H9 (cell line): ENCODE measurements around the gene GPBAR1. TPM values are rescaled to one million over a fixed set of nuclear protein-coding genes. Genes with fewer than 3 reads are reported as not detected.
A peak's percentile ranks its signal among the peaks of the same experiment; 100 is the strongest.

Source experiments
- DNase-seq: peaks from one replicate; pipeline ENCODE4 v3.0.0-alpha.2; 2017
- H2AFZ ChIP-seq: one replicate; pipeline ENCODE4 v1.6.1; 2013; ENCODE audit warnings: mild to moderate bottlenecking, low read length, control low read depth, moderate library complexity
- H2AK5ac ChIP-seq: 2 replicates; pipeline ENCODE4 v1.6.1; 2013; ENCODE audit warnings: low read length, control low read depth, mixed read lengths; ENCODE audit not compliant: insufficient read length
- H2BK120ac ChIP-seq: one replicate; pipeline ENCODE4 v1.6.1; 2013; ENCODE audit warnings: low read depth, mild to moderate bottlenecking, low read length, control low read depth, inconsistent platforms; ENCODE audit not compliant: poor library complexity, severe bottlenecking
- H2BK12ac ChIP-seq: 2 replicates; pipeline ENCODE4 v1.6.1; 2013; ENCODE audit warnings: low read length, control low read depth, mixed read lengths, low read depth; ENCODE audit not compliant: insufficient read length
- H2BK15ac ChIP-seq: 2 replicates; pipeline ENCODE4 v1.6.1; 2013; ENCODE audit warnings: low read depth, low read length, control low read depth
- H2BK20ac ChIP-seq: one replicate; pipeline ENCODE4 v1.6.1; 2013; ENCODE audit warnings: low read depth, mild to moderate bottlenecking, low read length, control low read depth, inconsistent platforms; ENCODE audit not compliant: poor library complexity, severe bottlenecking
- H2BK5ac ChIP-seq: 2 replicates; pipeline ENCODE4 v1.6.1; 2013; ENCODE audit warnings: low read length, control low read depth, mixed read lengths; ENCODE audit not compliant: insufficient read length
- H3K14ac ChIP-seq: 2 replicates; pipeline ENCODE4 v1.6.1; 2013; ENCODE audit warnings: low read length, control low read depth; ENCODE audit not compliant: insufficient read depth
- H3K18ac ChIP-seq: 2 replicates; pipeline ENCODE4 v1.6.1; 2013; ENCODE audit warnings: low read depth, mild to moderate bottlenecking, mixed read lengths, low read length, control low read depth; ENCODE audit not compliant: insufficient read length
- H3K23ac ChIP-seq: 2 replicates; pipeline ENCODE4 v1.6.1; 2013; ENCODE audit warnings: low read length, control low read depth, mixed read lengths, low read depth; ENCODE audit not compliant: insufficient read length
- H3K23me2 ChIP-seq: 2 replicates; pipeline ENCODE4 v1.6.1; 2013; ENCODE audit warnings: low read depth, mild to moderate bottlenecking, mixed read lengths, low read length, control low read depth; ENCODE audit not compliant: insufficient read length, poor library complexity, severe bottlenecking
- H3K27ac ChIP-seq: 2 replicates; pipeline ENCODE4 v1.5.1; 2013; ENCODE audit warnings: low read length, control low read depth, mixed read lengths, low read depth; ENCODE audit not compliant: insufficient read length
- H3K27me3 ChIP-seq: 2 replicates; pipeline ENCODE4 v1.6.1; 2013; ENCODE audit warnings: low read length, control low read depth, inconsistent platforms; ENCODE audit not compliant: insufficient read depth
- H3K4ac ChIP-seq: 2 replicates; pipeline ENCODE4 v1.6.1; 2013; ENCODE audit warnings: low read depth, mild to moderate bottlenecking, control low read depth, inconsistent platforms, low read length, moderate library complexity
- H3K4me1 ChIP-seq: 2 replicates; pipeline ENCODE4 v1.6.1; 2013; ENCODE audit warnings: low read length, control low read depth, inconsistent platforms; ENCODE audit not compliant: insufficient read depth
- H3K4me2 ChIP-seq: 2 replicates; pipeline ENCODE4 v1.6.1; 2013; ENCODE audit warnings: low read length, control low read depth, mixed read lengths; ENCODE audit not compliant: insufficient read length, insufficient read depth
- H3K56ac ChIP-seq: 2 replicates; pipeline ENCODE4 v1.6.1; 2013; ENCODE audit warnings: low read depth, mild to moderate bottlenecking, mixed read lengths, low read length, control low read depth; ENCODE audit not compliant: insufficient read length
- H3K79me1 ChIP-seq: 2 replicates; pipeline ENCODE4 v1.6.1; 2013; ENCODE audit warnings: low read depth, mild to moderate bottlenecking, moderate library complexity, low read length, control low read depth, inconsistent platforms; ENCODE audit not compliant: insufficient read depth, poor library complexity, severe bottlenecking
- H3K79me2 ChIP-seq: 2 replicates; pipeline ENCODE4 v1.6.1; 2013; ENCODE audit warnings: low read length, control low read depth, inconsistent platforms; ENCODE audit not compliant: insufficient read depth
- H3K9ac ChIP-seq: 2 replicates; pipeline ENCODE4 v1.6.1; 2013; ENCODE audit warnings: low read length, control low read depth, mixed read lengths; ENCODE audit not compliant: insufficient read length; ENCODE audit errors: extremely low read depth
- H3K9me3 ChIP-seq: one replicate; pipeline ENCODE4 v1.6.1; 2013; ENCODE audit warnings: low read depth, low read length, inconsistent platforms; ENCODE audit not compliant: control insufficient read depth
- H3T11ph ChIP-seq: one replicate; pipeline ENCODE4 v1.6.1; 2013; ENCODE audit warnings: mild to moderate bottlenecking, low read length, control low read depth, inconsistent platforms
- H4K20me1 ChIP-seq: one replicate; pipeline ENCODE4 v1.6.1; 2013; ENCODE audit not compliant: control insufficient read depth, insufficient read length, insufficient read depth
- H4K5ac ChIP-seq: 2 replicates; pipeline ENCODE4 v1.6.1; 2013; ENCODE audit warnings: low read depth, mild to moderate bottlenecking, mixed read lengths, low read length, control low read depth; ENCODE audit not compliant: insufficient read length
- H4K8ac ChIP-seq: replicated peaks from 2 replicates; pipeline ENCODE4 v1.6.1; 2013; ENCODE audit warnings: low read length, control low read depth, mixed read lengths, low read depth; ENCODE audit not compliant: insufficient read length
- H4K91ac ChIP-seq: 2 replicates; pipeline ENCODE4 v1.6.1; 2013; ENCODE audit warnings: low read depth, mild to moderate bottlenecking, moderate library complexity, mixed read lengths, low read length, control low read depth; ENCODE audit not compliant: insufficient read length
- H3K27ac Mint-ChIP-seq, 3 experiments: 2 replicates in 2 of 3; 3 replicates in 1 of 3; pipeline ENCODE4 v1.8.0; 2020 to 2021; ENCODE audit warnings: mixed read lengths in 3 of 3, mild to moderate bottlenecking in 1 of 3, moderate library complexity in 1 of 3
- H3K27me3 Mint-ChIP-seq: 2 replicates; pipeline ENCODE4 v1.8.0; 2021; ENCODE audit warnings: low read depth, mild to moderate bottlenecking, moderate library complexity, mixed read lengths
- H3K36me3 Mint-ChIP-seq, 3 experiments: 2 replicates in 2 of 3; 3 replicates in 1 of 3; pipeline ENCODE4 v1.8.0; 2020 to 2021; ENCODE audit warnings: low read depth in 3 of 3, mixed read lengths in 3 of 3; ENCODE audit not compliant: insufficient read depth in 1 of 3
- H3K4me1 Mint-ChIP-seq, 2 experiments: 2 replicates each; pipeline ENCODE4 v1.8.0; 2020; ENCODE audit warnings: mixed read lengths in 2 of 2
- H3K4me3 Mint-ChIP-seq, 2 experiments: 2 replicates in 1 of 2; 3 replicates in 1 of 2; pipeline ENCODE4 v1.8.0; 2020 to 2021; ENCODE audit warnings: mild to moderate bottlenecking in 2 of 2, mixed read lengths in 2 of 2, moderate library complexity in 1 of 2
- H3K9me3 Mint-ChIP-seq, 2 experiments: 2 replicates in 1 of 2; 3 replicates in 1 of 2; pipeline ENCODE4 v1.8.0; 2020; ENCODE audit warnings: mild to moderate bottlenecking in 2 of 2, mixed read lengths in 2 of 2, moderate library complexity in 1 of 2
- CTCF ChIP-seq: fragments of 200-600 bp; sonication (generic); conservative IDR thresholded peaks from 3 replicates; pipeline ENCODE4 v1.8.0; 2021; ENCODE audit warnings: antibody characterized with exemption, mild to moderate bottlenecking
- WGBS: extraction: QIAGEN DNeasy Blood & Tissue Kit; methylation state at CpG from one replicate; pipeline ENCODE4 v1.1.7; 2013; ENCODE audit warnings: missing lambda C conversion rate, low lambda C conversion rate, mixed read lengths; ENCODE audit not compliant: insufficient read length; ENCODE audit errors: extremely low coverage; 5-methylcytosine and 5-hydroxymethylcytosine counted together
- total RNA-seq: library from RNA; stranded (reverse); gene quantifications from 2 replicates; pipeline ENCODE4 v1.2.1, GENCODE V29; 2021

GPBAR1 gene
- total RNA-seq, 1 experiment from 2014 or later = 0.44 TPM

- Histone ChIP-seq H2BK120ac (no peak overlapping the region), H3K14ac (no peak overlapping the region), H2BK20ac (no peak overlapping the region), H2AK5ac (no peak overlapping the region), H3K4me1 (0 out of 2 replicates have a peak, but pooled peaks cover 3% of the 10 kb centered on the region), H3K56ac (no peak overlapping the region), H4K8ac (no peak overlapping the region), H3K4me2 (peak overlapping the region; percentile 87), H3K23me2 (peaks cover 11% of the 10 kb centered on the region), H2BK5ac (no peak overlapping the region), H3K79me2 (peaks cover 44% of the 10 kb centered on the region), H3K27me3 (no peaks in the 10 kb centered on the region), H3K79me1 (peaks cover 13% of the 10 kb centered on the region), H2AFZ (no peak overlapping the region), H2BK12ac (no peak overlapping the region), H2BK15ac (no peak overlapping the region), H4K91ac (no peak overlapping the region), H4K20me1 (no peaks in the 10 kb centered on the region), H3K23ac (no peak overlapping the region), H4K5ac (no peak overlapping the region), H3K9me3 (no peaks in the 10 kb centered on the region), H3K4ac (no peak overlapping the region), H3K27ac (no peak overlapping the region), H3T11ph (no peak overlapping the region), H3K9ac (peak overlapping the region; percentile 81), H3K18ac (no peak overlapping the region)
- Mint-ChIP-seq H3K4me1 (peaks cover 29 to 30% of the 10 kb centered on the region in 2 experiments), H3K9me3 (no peaks in the 10 kb centered on the region), H3K4me3 (peak overlapping the region; percentile 85 to 91), H3K36me3 (peaks cover 0 to 15% (median 15%) of the 10 kb centered on the region in 3 experiments; a peak in 5 of 7 replicates), H3K27ac (peak overlapping the region; percentile 61 to 88 (median 73); a peak in 5 of 7 replicates), H3K27me3 (peaks cover 1% of the 10 kb centered on the region; the same call in 1 of the 2 replicates)
- WGBS = no CpG with 5 or more reads among the region's 4 CpGs
- TF ChIP-seq CTCF = no peak
- DNase-seq = no peak
These were observed 42.3 kb upstream of the GPBAR1 start for GRCh38 chr2:218218268-218219185.
